SK-N-SH (cell line): ENCODE results near the gene BAHCC1. TPM values are rescaled to one million over a fixed set of nuclear protein-coding genes. Genes with fewer than 3 reads are reported as not detected.
A peak's percentile ranks its signal among the peaks of the same experiment; 100 is the strongest.

Experiments
- CTCF ChIA-PET: fragments of 300-600, 350-600 bp; formaldehyde crosslinking; extraction: SDS; loops from one replicate; lab custom pipeline; 2021; lab: Yijun Ruan, JAX
- POLR2A ChIA-PET: fragments of 350-600 bp; sonication (Branson Sonifier 250); formaldehyde crosslinking; extraction: SDS; loops from one replicate; lab custom pipeline; 2020; ENCODE audit warnings: antibody characterized with exemption, inconsistent platforms; lab: Yijun Ruan, JAX
- DNase-seq: peaks from one replicate; pipeline ENCODE4 v3.0.0; 2012
- H2AFZ ChIP-seq: fragments of 200-600 bp; sonication (generic); 2 replicates; pipeline ENCODE4 v1.8.1; 2016; ENCODE audit warnings: antibody characterized with exemption, mild to moderate bottlenecking, low read depth
- H3F3A ChIP-seq: fragments of 200-600 bp; sonication (generic); replicated peaks from 2 replicates; pipeline ENCODE3; 2016; ENCODE audit warnings: antibody characterized with exemption, mild to moderate bottlenecking; ENCODE audit not compliant: insufficient read depth
- H3K27ac ChIP-seq, 2 experiments: fragments of 200-500 bp in 1 of 2; fragments of 200-600 bp in 1 of 2; sonication (Bioruptor generic) in 1 of 2; sonication (generic), shearing (Covaris generic) in 1 of 2; 2 replicates each; pipeline versions ENCODE4 v1.5.1 to v1.6.1; 2014 to 2016; ENCODE audit warnings: low read depth in 2 of 2, inconsistent platforms in 1 of 2, low read length in 1 of 2, mild to moderate bottlenecking in 1 of 2, mixed read lengths in 1 of 2
- H3K27me3 ChIP-seq: fragments of 200-600 bp; sonication (generic), shearing (Covaris generic); 2 replicates; pipeline ENCODE4 v1.6.1; 2016; ENCODE audit warnings: mixed run types; ENCODE audit not compliant: insufficient read depth
- H3K36me3 ChIP-seq, 2 experiments: fragments of 200-500 bp in 1 of 2; fragments of 200-600 bp in 1 of 2; sonication (Bioruptor generic) in 1 of 2; sonication (generic) in 1 of 2; replicated peaks in 1 of 2; 2 replicates each; pipeline versions ENCODE3 to v1.5.1; 2014 to 2016; ENCODE audit warnings: low read length in 1 of 2, mild to moderate bottlenecking in 1 of 2; ENCODE audit not compliant: insufficient read depth in 2 of 2, control insufficient read depth in 1 of 2
- H3K4me1 ChIP-seq, 2 experiments: fragments of 200-500 bp in 1 of 2; fragments of 200-600 bp in 1 of 2; sonication (Bioruptor generic) in 1 of 2; sonication (generic), shearing (Covaris generic) in 1 of 2; 2 replicates each; pipeline versions ENCODE4 v1.5.1 to v1.6.1; 2014 to 2016; ENCODE audit warnings: low read depth in 1 of 2, low read length in 1 of 2, mixed run types in 1 of 2; ENCODE audit not compliant: insufficient read depth in 2 of 2, control insufficient read depth in 1 of 2
- H3K4me2 ChIP-seq: fragments of 200-600 bp; sonication (generic), shearing (Covaris generic); 2 replicates; pipeline ENCODE4 v1.6.1; 2017; ENCODE audit warnings: mixed run types
- H3K4me3 ChIP-seq, 2 experiments: fragments of 200-500 bp in 1 of 2; fragments of 200-600 bp in 1 of 2; sonication (Bioruptor generic) in 1 of 2; sonication (generic), shearing (Covaris generic) in 1 of 2; 2 replicates each; pipeline versions ENCODE4 v1.5.1 to v1.8.1; 2014 to 2016; ENCODE audit warnings: low read depth in 2 of 2, inconsistent platforms in 1 of 2, low read length in 1 of 2, mild to moderate bottlenecking in 1 of 2, mixed read lengths in 1 of 2, moderate library complexity in 1 of 2
- H3K79me2 ChIP-seq: fragments of 200-600 bp; sonication (generic); 2 replicates; pipeline ENCODE4 v1.8.1; 2017; ENCODE audit warnings: mild to moderate bottlenecking; ENCODE audit not compliant: insufficient read depth
- H3K9ac ChIP-seq: fragments of 200-600 bp; sonication (generic); 2 replicates; pipeline ENCODE4 v1.6.1; 2017; ENCODE audit warnings: mixed run types
- H3K9me2 ChIP-seq: fragments of 200-600 bp; sonication (generic); 2 replicates; pipeline ENCODE4 v1.6.1; 2017; ENCODE audit warnings: mixed run types
- H3K9me3 ChIP-seq: fragments of 200-600 bp; sonication (generic); 2 replicates; pipeline ENCODE4 v1.6.1; 2017; ENCODE audit warnings: mixed run types, mild to moderate bottlenecking, moderate library complexity
- H4K20me1 ChIP-seq: fragments of 200-600 bp; sonication (generic); 2 replicates; pipeline ENCODE4 v1.6.1; 2017; ENCODE audit warnings: mild to moderate bottlenecking, mixed run types; ENCODE audit not compliant: insufficient read depth
- FOXJ3 ChIP-seq: sonication (generic); formaldehyde crosslinking; IDR thresholded peaks from 2 replicates; pipeline ENCODE4 v1.5.1; 2020; ENCODE audit warnings: mild to moderate bottlenecking, missing genetic modification reagents
- FOXM1 ChIP-seq: IDR thresholded peaks from 2 replicates; pipeline ENCODE4 v1.4.0; 2012; ENCODE audit warnings: low read depth, mild to moderate bottlenecking
- MXI1 ChIP-seq: IDR thresholded peaks from 2 replicates; pipeline ENCODE4 v1.6.1; 2012; ENCODE audit warnings: mild to moderate bottlenecking, low read depth, low read length, improper control_type of control experiment
- RXRA ChIP-seq: IDR thresholded peaks from 2 replicates; pipeline ENCODE4 v1.4.0; 2012; ENCODE audit warnings: low read depth, mild to moderate bottlenecking, borderline replicate concordance
- WGBS: methylation state at CpG from one replicate; pipeline ENCODE4 v1.1.6; 2017; ENCODE audit warnings: low lambda C conversion rate; 5-methylcytosine and 5-hydroxymethylcytosine counted together
- polyA plus RNA-seq, 3 experiments: library from polyadenylated mRNA; depleted of rRNA; stranded (reverse); fragments of >200 nt; gene quantifications; 2 replicates each; pipeline ENCODE4 v1.2.3, GENCODE V29; 2012
- TF ChIP-seq, protein P1 (sequence below): IDR thresholded peaks from 2 replicates; pipeline ENCODE4 v1.4.0; 2012; ENCODE audit warnings: low read depth, borderline replicate concordance
- TF ChIP-seq, protein P2 (sequence below): fragments of 150-350 bp; IDR thresholded peaks from 2 replicates; pipeline ENCODE4 v1.6.1; 2017; ENCODE audit warnings: antibody characterized with exemption, low read length, low read depth, borderline replicate concordance

Gene BAHCC1
- polyA plus RNA-seq, 1 of the 3 experiments (the other 2 are of a cell fraction), result 6.4 TPM

DNA sequence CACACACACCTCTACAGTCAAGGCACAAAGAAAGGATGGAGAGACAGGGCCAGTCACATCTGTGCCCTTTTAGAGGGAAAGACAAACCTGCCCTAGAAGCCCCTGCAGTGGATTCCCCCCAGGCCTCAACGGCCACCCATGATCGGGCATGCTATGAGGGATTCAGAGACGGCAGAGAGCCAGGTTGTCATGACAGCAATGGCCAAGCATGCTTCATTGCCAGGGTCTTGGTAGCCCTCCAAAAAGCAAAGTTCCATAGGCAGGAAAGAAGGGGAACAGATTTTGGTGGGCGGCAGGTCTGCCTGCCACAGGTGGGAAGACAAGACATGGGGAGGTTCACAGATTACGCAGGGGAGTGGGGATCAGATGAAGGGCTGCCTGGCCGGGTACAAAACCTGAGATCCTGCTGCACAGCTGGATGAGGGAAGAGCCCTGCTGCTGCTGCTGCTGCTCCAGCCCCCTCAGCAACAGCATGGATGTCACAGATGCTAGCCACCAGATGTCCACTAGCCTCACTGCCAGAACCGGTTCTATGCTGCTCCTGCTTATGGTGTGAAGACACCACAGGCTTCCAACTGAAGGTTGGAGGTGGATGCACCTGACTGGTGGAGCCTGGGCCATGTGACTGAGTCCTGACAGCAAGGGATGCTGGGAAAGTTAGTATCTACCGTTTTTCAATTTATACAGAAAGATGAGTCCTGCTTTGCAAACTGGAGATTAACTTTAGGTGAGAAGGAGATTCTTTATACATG is 99.5 kb downstream of the BAHCC1 start:
- no peaks in the 10 kb centered on the region for H4K20me1 ChIP-seq
- no peaks in the 10 kb centered on the region for H3K79me2 ChIP-seq
- ChIA-PET CTCF (interaction anchor here (0.7 to 2.3 kb wide), 4 partner anchors 10 to 65 kb away, joined by 3 to 19 read pairs (median 4); no protein-coding TSS in a partner anchor), POLR2A (interaction anchor here (0.6 to 1.1 kb wide), 2 partner anchors 16 to 18 kb away, joined by 3 read pairs; partner anchors contain the start of gene ACTG1)
- no peaks in the 10 kb centered on the region for H3K9me2 ChIP-seq
- no peaks in the 10 kb centered on the region for H3K9me3 ChIP-seq
- no peaks in the 10 kb centered on the region for H3K36me3 ChIP-seq
- DNase-seq, result peak; percentile 86
- no peaks in the 10 kb centered on the region for H3K27me3 ChIP-seq
- H3K9ac ChIP-seq, result no peak overlapping the region
- TF ChIP-seq MXI1 (peak; percentile 85; the same call in 1 of the 2 replicates), RXRA (no peak), FOXM1 (no peak), FOXJ3 (CRISPR knock-in tag) (0 out of 2 replicates have a peak, but pooled peaks have one; percentile 31)
- TF ChIP-seq, protein P1, sequence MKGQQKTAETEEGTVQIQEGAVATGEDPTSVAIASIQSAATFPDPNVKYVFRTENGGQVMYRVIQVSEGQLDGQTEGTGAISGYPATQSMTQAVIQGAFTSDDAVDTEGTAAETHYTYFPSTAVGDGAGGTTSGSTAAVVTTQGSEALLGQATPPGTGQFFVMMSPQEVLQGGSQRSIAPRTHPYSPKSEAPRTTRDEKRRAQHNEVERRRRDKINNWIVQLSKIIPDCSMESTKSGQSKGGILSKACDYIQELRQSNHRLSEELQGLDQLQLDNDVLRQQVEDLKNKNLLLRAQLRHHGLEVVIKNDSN, result peak; percentile 92
- peaks cover 3% of the 10 kb centered on the region for H3F3A ChIP-seq
- peaks cover 0 to 10% of the 10 kb centered on the region in 2 experiments; a peak in 1 of 4 replicates for H3K4me1 ChIP-seq
- peak overlapping the region in 1 of 2 experiments; percentile 29; a peak in 1 of 4 replicates for H3K27ac ChIP-seq
- no peak overlapping the region for H3K4me3 ChIP-seq
- no peak overlapping the region for H3K4me2 ChIP-seq
- no peak overlapping the region for H2AFZ ChIP-seq
- WGBS, result 59% methylated on average over 8 of the region's 8 CpGs

DNA sequence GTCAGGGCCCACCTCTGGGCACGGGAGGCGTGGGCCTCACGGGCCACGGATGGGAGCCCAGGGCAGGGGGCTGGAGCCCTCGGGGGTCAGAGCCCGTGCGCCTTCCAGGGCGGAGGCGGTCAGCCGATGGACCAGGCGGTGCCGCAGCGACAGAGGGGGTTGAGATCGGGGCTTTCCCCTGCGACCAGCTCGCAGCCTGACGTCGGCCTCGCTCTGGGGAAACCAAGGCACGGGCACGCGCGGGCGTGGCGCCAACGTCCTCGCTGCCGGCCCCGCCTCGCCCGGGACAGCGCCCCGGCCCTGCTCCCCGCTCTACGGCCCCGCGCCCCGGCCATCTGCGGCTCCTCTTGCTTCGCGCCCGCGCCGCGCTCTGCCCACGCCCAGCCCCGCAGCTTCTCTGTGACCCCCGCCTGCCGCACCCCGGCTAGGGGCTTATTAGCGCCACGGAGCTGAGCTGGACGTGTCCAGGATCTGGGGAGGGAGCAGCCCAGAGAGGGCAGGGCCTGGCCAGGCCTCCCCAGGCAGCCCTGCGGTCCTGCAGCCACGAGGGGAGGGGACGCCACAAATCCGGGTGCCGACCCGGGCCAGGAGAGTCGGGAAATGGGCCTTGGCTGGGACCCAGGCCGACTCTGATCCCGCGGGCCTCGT is 103.8 kb downstream of the BAHCC1 start:
- H2AFZ ChIP-seq, result no peak overlapping the region
- TF ChIP-seq, protein P2, sequence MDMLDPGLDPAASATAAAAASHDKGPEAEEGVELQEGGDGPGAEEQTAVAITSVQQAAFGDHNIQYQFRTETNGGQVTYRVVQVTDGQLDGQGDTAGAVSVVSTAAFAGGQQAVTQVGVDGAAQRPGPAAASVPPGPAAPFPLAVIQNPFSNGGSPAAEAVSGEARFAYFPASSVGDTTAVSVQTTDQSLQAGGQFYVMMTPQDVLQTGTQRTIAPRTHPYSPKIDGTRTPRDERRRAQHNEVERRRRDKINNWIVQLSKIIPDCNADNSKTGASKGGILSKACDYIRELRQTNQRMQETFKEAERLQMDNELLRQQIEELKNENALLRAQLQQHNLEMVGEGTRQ, result no peak
- WGBS, result 93% methylated on average over 52 of the region's 64 CpGs
- H3K4me3 ChIP-seq, result no peak overlapping the region
- H3K9me2 ChIP-seq, result no peaks in the 10 kb centered on the region
- H3K9me3 ChIP-seq, result no peaks in the 10 kb centered on the region
- no peak overlapping the region for H3K4me2 ChIP-seq
- no peaks in the 10 kb centered on the region for H3K79me2 ChIP-seq
- POLR2A ChIA-PET, result interaction anchor here (0.6 to 2.6 kb wide), 3 partner anchors 10 to 103 kb away, joined by 3 to 11 read pairs (median 4); partner anchors contain the start of gene ACTG1
- CTCF ChIA-PET, result interaction anchor here (1.0 to 1.9 kb wide), 3 partner anchors 10 to 39 kb away, joined by 4 to 5 read pairs (median 4); no protein-coding TSS in a partner anchor
- peaks cover 0 to 7% of the 10 kb centered on the region in 2 experiments; a peak in 1 of 4 replicates for H3K4me1 ChIP-seq
- peaks cover 3% of the 10 kb centered on the region for H3F3A ChIP-seq
- no peak overlapping the region for H3K27ac ChIP-seq
- DNase-seq, result no peak
- no peaks in the 10 kb centered on the region for H3K27me3 ChIP-seq
- H3K36me3 ChIP-seq, result no peaks in the 10 kb centered on the region
- H3K9ac ChIP-seq, result no peak overlapping the region
- no peaks in the 10 kb centered on the region for H4K20me1 ChIP-seq
